Uterus (tissue), 2 donors: ENCODE measurements around the gene PRR23E.

Experiments
- CTCF ChIP-seq, 4 experiments: fragments of 200-600 bp in 2 of 4; fragments of 450-650 bp in 2 of 4; sonication (generic) in 2 of 4; IDR thresholded peaks; one replicate each; pipeline ENCODE4 v1.5.1; 2016 to 2019; ENCODE audit warnings: antibody characterized with exemption in 4 of 4, mild to moderate bottlenecking in 2 of 4, moderate library complexity in 1 of 4
- POLR2A ChIP-seq, 2 donors: fragments of 450-650 bp; IDR thresholded peaks; one replicate each; pipeline ENCODE4 v1.6.1; 2016; ENCODE audit warnings: antibody characterized with exemption in 2 of 2, mild to moderate bottlenecking in 1 of 2, moderate library complexity in 1 of 2

- TF ChIP-seq CTCF (IDR thresholded peaks at IDR 0.05): no peak
- TF ChIP-seq POLR2A (IDR thresholded peaks at IDR 0.05): no peak
Observed at GRCh38 chr3:127220497-127220896, 27.6 kb downstream of the PRR23E start.
